Frontal cortex (tissue), 4 donors: ENCODE results near the gene MED17. TPM values are rescaled to one million over a fixed set of nuclear protein-coding genes. Genes with fewer than 3 reads are reported as not detected.
"Not testable (repeated sequence)": the region's sequence is repeated elsewhere in the genome, so short reads cannot be mapped to it uniquely, and the experiment has no call there.

Experiments
- DNase-seq, 2 donors: peaks; one replicate each; pipeline ENCODE4 v3.0.0; 2012; ENCODE audit warnings: low spot score in 2 of 2
- FAIRE-seq: peaks from 2 replicates; lab custom pipeline; 2012; peaks lifted over from hg19 to GRCh38; lab: Jason Lieb, UNC
- total RNA-seq: library from RNA; depleted of rRNA; stranded (reverse); fragments of >200 nt; gene quantifications from one replicate; pipeline ENCODE4 v1.2.3, GENCODE V29; 2014
- donor health status: control.
- donor health status: control.
- donor health status: control.

Gene MED17
- total RNA-seq, 1 donor from 2014 or later, result 71.3 TPM

GRCh38 chr11:93756748-93757147 is 27.3 kb upstream of the MED17 start:
- DNase-seq, result no peak
- no peak for FAIRE-seq

- no peak for DNase-seq
- FAIRE-seq, result no peak
Measured at GRCh38 chr11:93757301-93757700, 26.8 kb upstream of the MED17 start.

- DNase-seq (no peak), FAIRE-seq (no peak)
Measured at GRCh38 chr11:93757924-93758865, 25.9 kb upstream of the MED17 start.

DNA sequence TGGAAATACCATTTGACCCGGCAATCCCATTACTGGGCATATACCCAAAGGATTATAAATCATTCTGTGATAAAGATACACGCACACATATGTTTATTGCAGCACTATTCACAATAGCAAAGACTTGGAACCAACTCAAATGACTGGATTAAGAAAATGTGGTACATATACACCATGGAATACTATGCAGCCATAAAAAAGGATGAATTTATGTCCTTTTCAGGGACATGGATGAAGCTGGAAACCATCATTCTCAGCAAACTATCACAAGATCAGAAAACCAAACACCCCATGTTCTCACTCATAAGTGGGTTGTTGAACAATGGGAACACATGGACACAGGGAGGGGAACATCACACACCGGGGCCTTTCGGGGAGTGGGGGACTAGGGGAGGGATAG is 25.0 kb upstream of the MED17 start:
- DNase-seq, FAIRE-seq: not testable (repeated sequence)

- no peak for DNase-seq
- FAIRE-seq, result peak; percentile 59
Measured at GRCh38 chr11:93761910-93762309, 22.2 kb upstream of the MED17 start.

- no peak for DNase-seq
- no peak for FAIRE-seq
Measured at GRCh38 chr11:93765551-93765950, 18.5 kb upstream of the MED17 start.

DNA sequence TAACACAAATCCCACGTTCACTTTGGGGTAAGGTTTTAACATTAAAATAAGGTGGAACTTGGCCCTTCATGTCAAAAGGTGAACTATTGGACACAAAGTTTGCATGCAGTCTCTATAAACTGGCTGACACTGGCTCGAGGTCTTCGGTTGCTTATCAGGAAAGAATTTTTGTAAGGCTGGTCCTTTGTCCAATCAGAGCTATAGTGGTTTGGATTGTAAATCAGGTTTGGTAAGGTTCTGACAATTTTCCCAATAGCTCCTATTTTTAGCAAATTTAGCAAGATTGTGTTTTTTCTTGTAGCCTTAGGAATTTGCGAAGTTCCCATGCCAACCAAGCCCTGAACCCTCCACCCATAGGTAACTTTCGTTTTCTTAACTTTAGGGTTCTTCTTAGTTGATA is 17.6 kb upstream of the MED17 start:
- no peak for DNase-seq
- FAIRE-seq, result no peak

- FAIRE-seq, result no peak
- no peak for DNase-seq
Measured at GRCh38 chr11:93767018-93767417, 17.1 kb upstream of the MED17 start.

DNA sequence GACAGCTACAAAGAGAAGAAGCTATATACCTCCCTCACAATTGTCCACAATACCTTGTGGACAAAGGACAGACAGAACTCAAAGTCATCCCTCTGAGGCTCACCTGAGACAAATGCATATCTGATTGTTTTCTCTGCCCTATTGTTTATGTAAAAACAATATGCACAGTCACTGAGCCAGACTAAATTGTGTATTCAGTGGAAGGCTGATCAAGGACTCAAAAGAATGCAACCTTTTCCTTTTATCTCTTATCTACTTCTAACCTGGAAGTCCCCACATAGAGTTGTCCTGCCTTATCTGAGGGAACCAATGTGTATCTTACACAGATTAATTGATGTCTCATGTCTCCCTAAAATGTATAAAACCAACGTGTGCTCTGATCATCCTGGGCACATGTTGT is 13.9 kb upstream of the MED17 start:
- DNase-seq (no peak), FAIRE-seq (no peak)

DNA sequence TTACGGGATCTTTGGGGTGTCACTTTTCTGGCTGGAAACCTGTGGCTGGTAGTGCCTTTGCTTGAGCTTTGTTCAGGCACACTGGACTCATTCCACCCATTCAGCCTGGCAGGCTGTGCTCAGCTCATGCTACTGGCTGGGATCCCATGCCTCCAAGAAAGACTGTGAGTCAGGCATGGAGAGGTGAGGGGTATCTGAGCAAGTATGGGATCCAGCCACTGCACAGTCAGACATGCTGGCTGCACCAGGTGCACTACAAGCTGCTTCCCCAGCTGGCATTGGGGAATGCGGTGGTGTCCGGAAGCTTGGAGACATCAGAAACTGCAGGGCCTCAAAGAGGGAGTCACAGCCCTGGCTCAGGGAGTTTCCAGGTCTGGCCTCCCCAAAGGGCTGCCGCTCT is 12.0 kb upstream of the MED17 start:
- no peak for DNase-seq
- FAIRE-seq, result no peak

GRCh38 chr11:93773045-93773477 is 11.0 kb upstream of the MED17 start:
- DNase-seq (no peak), FAIRE-seq (no peak)

DNA sequence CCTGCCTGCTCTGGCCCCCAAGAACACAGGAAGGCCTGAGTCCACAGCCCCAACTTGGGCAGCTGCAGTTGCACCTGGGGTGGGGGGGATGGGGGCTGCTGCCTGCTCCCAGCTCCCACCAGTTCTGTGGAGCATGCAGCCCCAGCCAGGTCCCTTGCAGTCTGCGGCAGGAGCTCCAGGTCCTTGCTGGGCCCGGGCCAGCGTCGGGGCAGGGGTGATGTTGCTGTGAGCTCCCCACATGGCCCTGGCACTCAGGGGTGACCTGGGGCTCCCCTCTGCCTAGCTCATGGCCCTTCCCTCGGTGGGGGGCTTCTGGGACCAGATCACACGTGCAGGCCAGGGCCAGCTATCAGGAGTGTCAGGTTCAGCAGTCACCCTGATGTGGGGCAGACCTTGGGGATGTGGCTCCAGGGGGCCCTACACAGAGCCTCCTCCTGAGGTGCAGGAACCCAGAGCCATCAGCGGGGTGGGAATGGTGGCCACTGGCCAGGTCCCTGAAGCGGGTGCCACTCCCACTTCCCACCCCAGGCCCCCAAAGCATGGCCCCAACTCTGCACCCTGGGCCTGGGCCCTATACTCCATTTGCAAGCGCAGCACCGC is 10.4 kb upstream of the MED17 start:
- FAIRE-seq (no peak), DNase-seq (no peak)

DNA sequence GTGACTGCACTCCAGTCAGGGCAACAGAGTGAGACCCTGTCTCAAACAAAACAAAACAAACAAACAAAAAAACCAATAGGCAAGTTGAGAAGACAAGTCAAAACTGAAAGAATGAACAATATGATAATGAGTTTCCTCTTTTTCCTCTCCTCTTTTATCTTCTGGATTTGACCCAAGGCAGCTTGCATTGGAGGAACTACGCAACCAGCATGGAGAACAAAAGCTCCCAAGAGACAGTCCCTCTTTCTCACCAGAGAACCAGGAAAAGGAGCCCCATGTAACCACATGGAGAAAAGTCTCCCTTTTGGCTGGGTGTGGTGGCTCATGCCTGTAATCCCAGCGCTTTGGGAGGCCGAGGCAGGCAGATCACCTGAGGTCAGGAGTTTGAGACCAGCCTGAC is 9.5 kb upstream of the MED17 start:
- FAIRE-seq, DNase-seq: not testable (repeated sequence)

- DNase-seq (no peak), FAIRE-seq (no peak)
Measured at GRCh38 chr11:93775289-93775688, 8.8 kb upstream of the MED17 start.

- FAIRE-seq, result no peak
- no peak for DNase-seq
Measured at GRCh38 chr11:93783362-93783761, 720 bp upstream of the MED17 start.

DNA sequence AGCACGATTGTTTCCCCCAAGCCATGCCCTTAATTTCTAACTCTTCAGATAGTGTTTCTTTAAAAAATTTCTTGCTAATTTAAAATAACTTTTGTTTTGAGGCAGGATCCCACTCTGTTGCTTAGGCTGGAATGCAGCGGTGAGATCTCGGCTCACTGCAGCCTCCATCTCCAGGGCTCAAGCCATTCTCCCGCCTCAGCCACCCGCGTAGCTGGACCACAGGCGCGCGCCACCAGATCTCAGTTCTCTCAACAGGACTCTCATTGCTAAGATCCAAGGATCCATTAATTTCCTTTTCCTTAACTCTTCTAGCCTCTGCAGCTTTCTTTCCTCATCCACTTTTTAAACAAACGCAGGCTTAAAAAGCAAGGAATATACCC is 327 bp upstream of the MED17 start:
- no peak for DNase-seq
- no peak for FAIRE-seq

- no peak for FAIRE-seq
- DNase-seq, result no peak
Measured at GRCh38 chr11:93784935-93785360, 866 bp downstream of the MED17 start.

DNA sequence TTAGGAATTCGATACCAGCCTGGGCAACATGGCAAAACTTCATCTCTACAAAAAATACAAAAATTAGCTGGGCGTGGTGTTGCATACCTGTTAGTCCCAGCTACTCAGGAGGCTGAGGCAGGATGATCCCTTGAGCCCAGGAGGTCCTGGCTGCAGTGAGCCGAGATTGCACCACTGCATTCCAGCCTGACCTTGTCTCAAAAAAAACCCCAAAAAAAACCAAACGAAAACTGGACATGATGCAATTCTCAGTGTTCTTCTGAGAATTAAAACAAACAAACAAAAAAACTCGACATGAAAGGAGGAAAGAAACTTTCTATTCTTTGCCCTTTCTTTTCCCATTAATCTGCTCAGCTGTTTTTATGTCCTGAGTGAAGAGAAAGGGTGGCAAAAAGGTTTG is 7.4 kb downstream of the MED17 start:
- DNase-seq (no peak), FAIRE-seq (no peak)

DNA sequence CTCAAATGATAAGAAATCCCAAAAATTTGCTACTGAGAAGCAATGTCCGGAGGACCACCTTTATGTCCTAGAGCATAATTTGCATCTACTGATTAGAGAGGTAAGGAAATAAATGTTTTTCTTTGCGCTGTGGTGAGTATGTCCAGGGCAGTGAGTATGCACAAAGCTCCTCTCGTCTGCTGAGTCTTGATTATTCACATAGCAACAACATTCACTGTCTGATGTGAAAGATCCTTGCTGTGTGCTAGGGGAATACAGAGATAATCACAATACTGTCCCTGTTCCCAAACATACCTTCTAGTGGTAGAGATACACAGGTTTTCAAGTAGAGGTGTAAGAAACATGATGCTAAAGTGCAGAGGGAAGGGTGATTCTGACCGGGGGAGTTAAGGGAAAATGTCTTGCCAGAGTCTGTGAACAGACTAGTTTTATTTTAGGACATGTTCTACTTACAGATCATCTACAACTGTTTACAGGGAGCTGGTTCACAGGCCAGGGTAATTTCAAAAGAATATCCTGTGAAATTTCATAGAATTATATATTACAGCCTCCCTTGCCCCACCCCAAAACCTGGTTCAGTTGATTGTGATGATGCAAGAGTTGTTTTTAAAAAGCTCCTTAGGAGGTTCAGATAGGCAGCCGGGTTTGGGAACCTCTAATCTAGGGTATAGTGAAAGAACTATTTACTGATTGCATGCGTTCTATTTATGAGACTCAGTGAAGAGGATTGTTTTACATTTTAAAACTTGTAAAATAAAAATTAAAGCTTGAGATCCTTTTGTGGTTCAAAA is 12.6 kb downstream of the MED17 start:
- DNase-seq (no peak), FAIRE-seq (no peak)

GRCh38 chr11:93801366-93801765 is 17.3 kb downstream of the MED17 start:
- DNase-seq, result no peak
- FAIRE-seq, result no peak

- no peak for FAIRE-seq
- no peak for DNase-seq
Measured at GRCh38 chr11:93804879-93805278, 20.8 kb downstream of the MED17 start.
